Activated CD4-positive, alpha-beta T cell treated with anti-CD3 and anti-CD28 coated beads, Interleukin-2, amount 10 ng/mL, durations not matched to agents 7 days and 5 days (primary cell): ENCODE results near the gene AGPAT4. TPM values are rescaled to one million over a fixed set of nuclear protein-coding genes. Genes with fewer than 3 reads are reported as not detected.

ENCODE experiments used
- CTCF ChIA-PET: fragments of 350-600 bp; sonication (Branson Sonifier 250); formaldehyde crosslinking; loops from one replicate; lab custom pipeline; 2021; ENCODE audit warnings: antibody characterized with exemption; lab: Charles Lee
- POLR2A ChIA-PET: fragments of 350-600 bp; sonication (Branson Sonifier 250); formaldehyde crosslinking; loops from one replicate; lab custom pipeline; 2021; ENCODE audit warnings: antibody characterized with exemption; lab: Charles Lee
- DNase-seq: peaks from one replicate; pipeline ENCODE4 v3.0.0-alpha.2; 2020
- H3K27ac Mint-ChIP-seq: one replicate; pipeline ENCODE4 v1.8.0; 2021; ENCODE audit warnings: mild to moderate bottlenecking, moderate library complexity, mixed read lengths
- H3K27me3 Mint-ChIP-seq: one replicate; pipeline ENCODE4 v1.8.0; 2021; ENCODE audit warnings: mixed read lengths
- H3K36me3 Mint-ChIP-seq: one replicate; pipeline ENCODE4 v1.8.0; 2021; ENCODE audit warnings: low read depth, mixed read lengths
- H3K4me1 Mint-ChIP-seq: one replicate; pipeline ENCODE4 v1.8.0; 2021; ENCODE audit warnings: mixed read lengths
- H3K4me3 Mint-ChIP-seq: one replicate; pipeline ENCODE4 v1.8.0; 2021; ENCODE audit warnings: mild to moderate bottlenecking, moderate library complexity, mixed read lengths
- H3K9me3 Mint-ChIP-seq: one replicate; pipeline ENCODE4 v1.8.0; 2021; ENCODE audit warnings: mixed read lengths
- total RNA-seq, 2 experiments: library from RNA; stranded (reverse); gene quantifications; one replicate each; pipeline ENCODE4 v1.2.3, GENCODE V29; 2021

Gene AGPAT4
- total RNA-seq, 2 experiments from 2014 or later: 8.5 to 8.8 TPM

DNA sequence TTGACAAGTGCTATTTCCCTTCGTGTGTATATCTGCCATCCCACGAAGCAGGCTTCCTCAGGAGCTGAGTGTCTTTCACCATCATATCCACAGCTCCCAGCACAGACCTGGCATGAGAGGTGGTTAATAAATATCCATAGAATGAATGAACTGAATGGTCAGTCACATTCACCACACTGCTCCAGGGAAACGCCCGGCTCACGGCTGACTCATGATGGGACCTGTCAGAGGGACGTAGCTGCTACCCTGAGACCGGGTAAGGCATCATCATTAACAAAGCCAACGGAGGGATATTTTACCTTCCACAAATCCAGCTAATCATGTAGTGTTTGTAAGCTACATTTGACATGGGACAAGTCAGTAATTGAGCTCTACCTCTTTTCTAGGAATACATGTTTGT, 12.5 kb downstream of the AGPAT4 start:
- no peak overlapping the region for H3K4me3 Mint-ChIP-seq
- ChIA-PET POLR2A (no interaction called here), CTCF (no interaction called here)
- no peak overlapping the region for H3K27ac Mint-ChIP-seq
- H3K9me3 Mint-ChIP-seq: no peaks in the 10 kb centered on the region
- H3K36me3 Mint-ChIP-seq: peaks cover 4% of the 10 kb centered on the region
- no peaks in the 10 kb centered on the region for H3K27me3 Mint-ChIP-seq
- no peak for DNase-seq
- H3K4me1 Mint-ChIP-seq: peaks cover 1% of the 10 kb centered on the region

- no peaks in the 10 kb centered on the region for H3K9me3 Mint-ChIP-seq
- peaks cover 4% of the 10 kb centered on the region for H3K36me3 Mint-ChIP-seq
- CTCF ChIA-PET: interaction anchor here (0.6 kb wide), 1 partner anchor 486 kb away, joined by 5 read pairs; no protein-coding TSS in a partner anchor
- no peak overlapping the region for H3K27ac Mint-ChIP-seq
- peaks cover 2% of the 10 kb centered on the region for H3K4me1 Mint-ChIP-seq
- POLR2A ChIA-PET: no interaction called here
- DNase-seq: no peak
- no peaks in the 10 kb centered on the region for H3K27me3 Mint-ChIP-seq
- no peak overlapping the region for H3K4me3 Mint-ChIP-seq
These were observed 14.6 kb downstream of the AGPAT4 start for GRCh38 chr6:161259302-161259701.

- ChIA-PET POLR2A (no interaction called here), CTCF (interaction anchor here (0.7 kb wide), 3 partner anchors 24 to 186 kb away, joined by 3 to 5 read pairs (median 4); no protein-coding TSS in a partner anchor)
- no peaks in the 10 kb centered on the region for H3K27me3 Mint-ChIP-seq
- DNase-seq: no peak
- H3K36me3 Mint-ChIP-seq: peaks cover 4% of the 10 kb centered on the region
- H3K9me3 Mint-ChIP-seq: no peaks in the 10 kb centered on the region
- no peak overlapping the region for H3K27ac Mint-ChIP-seq
- no peak overlapping the region for H3K4me3 Mint-ChIP-seq
- peaks cover 2% of the 10 kb centered on the region for H3K4me1 Mint-ChIP-seq
These were observed 15.9 kb downstream of the AGPAT4 start for GRCh38 chr6:161257793-161258457.

DNA sequence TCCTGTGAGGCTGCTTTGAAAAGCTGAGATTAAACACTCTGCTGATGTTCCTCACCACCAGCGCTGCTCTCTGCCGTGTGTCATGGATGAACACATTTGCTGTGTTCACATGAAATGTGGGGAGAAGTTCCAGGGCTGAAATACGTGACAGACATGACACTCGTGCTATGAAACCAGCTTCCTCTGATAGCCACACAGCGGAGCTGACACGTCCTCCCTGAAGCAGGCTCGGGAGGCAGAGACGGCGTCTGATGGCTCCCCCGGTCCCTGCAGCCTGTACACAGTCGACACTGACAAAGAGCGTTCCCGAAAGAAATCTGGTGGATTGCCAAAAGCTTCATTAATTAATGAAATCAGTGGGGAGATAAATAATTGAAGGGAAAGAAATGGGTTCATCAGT, 17.5 kb downstream of the AGPAT4 start:
- Mint-ChIP-seq H3K27me3 (no peaks in the 10 kb centered on the region), H3K4me3 (no peak overlapping the region), H3K36me3 (peaks cover 4% of the 10 kb centered on the region), H3K9me3 (no peaks in the 10 kb centered on the region), H3K27ac (no peak overlapping the region), H3K4me1 (peaks cover 2% of the 10 kb centered on the region)
- POLR2A ChIA-PET: no interaction called here
- DNase-seq: no peak
- CTCF ChIA-PET: no interaction called here

- no peak for DNase-seq
- Mint-ChIP-seq H3K9me3 (no peaks in the 10 kb centered on the region), H3K4me3 (no peak overlapping the region), H3K4me1 (peaks cover 2% of the 10 kb centered on the region), H3K36me3 (no peaks in the 10 kb centered on the region), H3K27ac (no peak overlapping the region), H3K27me3 (no peaks in the 10 kb centered on the region)
- CTCF ChIA-PET: no interaction called here
- POLR2A ChIA-PET: no interaction called here
These were observed 18.3 kb downstream of the AGPAT4 start for GRCh38 chr6:161255518-161255917.

- no peaks in the 10 kb centered on the region for H3K27me3 Mint-ChIP-seq
- no peak overlapping the region for H3K27ac Mint-ChIP-seq
- POLR2A ChIA-PET: no interaction called here
These were observed 19.2 kb downstream of the AGPAT4 start for GRCh38 chr6:161254464-161255253.

GRCh38 chr6:161254126-161254463, 19.8 kb downstream of the AGPAT4 start:
- no peak overlapping the region for H3K4me3 Mint-ChIP-seq
- H3K27ac Mint-ChIP-seq: no peak overlapping the region
- ChIA-PET POLR2A (no interaction called here), CTCF (no interaction called here)
- peaks cover 2% of the 10 kb centered on the region for H3K4me1 Mint-ChIP-seq
- no peaks in the 10 kb centered on the region for H3K27me3 Mint-ChIP-seq
- H3K36me3 Mint-ChIP-seq: no peaks in the 10 kb centered on the region
- DNase-seq: no peak
- no peaks in the 10 kb centered on the region for H3K9me3 Mint-ChIP-seq

More at GRCh38 chr6:161254464-161255253, 19.2 kb downstream of the AGPAT4 start:
- no peak for DNase-seq
- Mint-ChIP-seq H3K36me3 (no peaks in the 10 kb centered on the region), H3K4me3 (no peak overlapping the region), H3K9me3 (no peaks in the 10 kb centered on the region), H3K4me1 (peaks cover 2% of the 10 kb centered on the region)
- CTCF ChIA-PET: no interaction called here

DNA sequence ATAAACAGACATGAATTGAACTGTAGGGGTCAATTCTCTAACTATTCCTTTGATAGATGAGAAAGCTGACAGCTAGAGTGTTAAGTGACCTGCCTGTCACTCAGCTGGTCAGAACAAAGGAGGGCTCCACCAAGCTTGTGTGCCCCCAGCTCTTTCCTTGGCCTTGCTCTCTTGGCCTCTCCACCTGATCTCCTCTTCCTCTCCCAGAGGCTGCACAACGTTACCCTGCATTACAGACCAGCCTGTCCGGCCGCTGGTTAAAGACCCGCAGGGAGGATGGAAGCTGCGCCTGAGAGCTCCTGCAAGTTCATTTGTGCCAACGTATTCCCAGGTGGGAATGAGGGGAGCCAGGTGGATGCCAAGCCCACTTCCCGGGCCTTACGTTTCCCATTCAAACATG, 22.5 kb downstream of the AGPAT4 start:
- H3K4me1 Mint-ChIP-seq: peaks cover 2% of the 10 kb centered on the region
- H3K36me3 Mint-ChIP-seq: peaks cover 2% of the 10 kb centered on the region
- no peaks in the 10 kb centered on the region for H3K27me3 Mint-ChIP-seq
- CTCF ChIA-PET: interaction anchor here (0.9 kb wide), 1 partner anchor 10 kb away, joined by 7 read pairs; no protein-coding TSS in a partner anchor
- no peak overlapping the region for H3K27ac Mint-ChIP-seq
- POLR2A ChIA-PET: no interaction called here
- no peaks in the 10 kb centered on the region for H3K9me3 Mint-ChIP-seq
- H3K4me3 Mint-ChIP-seq: no peak overlapping the region
- no peak for DNase-seq

DNA sequence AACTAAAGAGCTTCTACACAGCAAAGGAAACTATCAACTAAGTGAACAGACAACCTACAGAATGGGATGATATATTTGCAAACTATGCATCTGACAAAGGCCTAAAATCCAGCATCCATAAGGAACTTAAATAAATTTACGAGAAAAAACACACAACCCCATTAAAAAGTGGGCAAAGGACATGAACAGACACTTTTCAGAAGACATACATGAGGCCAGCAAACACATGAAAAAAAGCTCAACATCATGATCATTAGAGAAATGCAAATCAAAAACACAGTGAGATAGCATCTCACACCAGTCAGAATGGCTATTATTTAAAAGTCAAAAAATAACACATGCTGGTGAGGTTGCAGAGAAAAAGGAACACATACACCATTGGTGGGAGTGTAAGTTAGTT, 24.5 kb downstream of the AGPAT4 start:
- Mint-ChIP-seq H3K27me3 (no peaks in the 10 kb centered on the region), H3K4me1 (no peaks in the 10 kb centered on the region), H3K36me3 (peaks cover 2% of the 10 kb centered on the region), H3K4me3 (no peak overlapping the region), H3K27ac (no peak overlapping the region), H3K9me3 (no peaks in the 10 kb centered on the region)
- CTCF ChIA-PET: no interaction called here
- POLR2A ChIA-PET: no interaction called here
- DNase-seq: no peak

DNA sequence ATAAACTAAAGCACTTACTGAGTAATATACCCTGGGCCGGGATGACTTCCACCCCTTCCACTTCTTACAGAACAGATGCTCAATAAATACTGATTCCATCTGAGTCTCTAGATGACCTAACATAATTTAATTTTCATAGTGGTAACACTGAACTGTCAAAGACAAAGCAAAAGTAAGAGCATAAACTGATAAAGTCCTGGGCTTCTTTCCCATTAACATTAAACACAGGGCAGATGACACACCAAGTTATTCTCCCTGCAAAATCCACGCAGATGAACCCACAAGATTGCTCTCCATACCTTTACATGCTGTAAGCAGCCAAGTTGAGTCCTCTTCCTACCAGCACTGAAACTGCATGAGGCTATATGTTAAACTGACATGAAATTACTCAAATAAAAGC, 27.1 kb downstream of the AGPAT4 start:
- Mint-ChIP-seq H3K4me3 (no peak overlapping the region), H3K4me1 (peaks cover 5% of the 10 kb centered on the region), H3K36me3 (peaks cover 2% of the 10 kb centered on the region), H3K9me3 (no peaks in the 10 kb centered on the region), H3K27ac (no peak overlapping the region), H3K27me3 (no peaks in the 10 kb centered on the region)
- no peak for DNase-seq
- ChIA-PET POLR2A (no interaction called here), CTCF (no interaction called here)

DNA sequence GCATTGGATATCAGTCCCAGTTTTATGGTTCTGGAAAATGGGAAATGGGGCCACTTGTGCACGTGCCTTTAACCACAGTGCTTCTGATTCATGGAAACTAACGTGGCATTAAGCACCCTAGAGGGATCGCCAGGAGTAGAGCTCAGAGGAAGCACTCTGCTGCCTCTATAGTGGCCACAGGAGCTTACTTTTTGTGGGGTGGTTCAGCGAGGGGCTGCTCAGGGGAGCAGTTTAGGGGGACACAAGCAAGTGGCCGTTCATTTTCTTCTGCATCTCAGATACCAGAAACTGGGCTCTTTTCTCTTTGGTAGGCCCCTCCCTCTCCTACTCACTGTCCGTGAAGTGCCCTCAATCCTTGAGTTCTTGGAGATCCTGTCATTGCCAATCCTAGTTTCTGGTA, 28.5 kb downstream of the AGPAT4 start:
- peaks cover 2% of the 10 kb centered on the region for H3K36me3 Mint-ChIP-seq
- ChIA-PET CTCF (no interaction called here), POLR2A (no interaction called here)
- no peaks in the 10 kb centered on the region for H3K27me3 Mint-ChIP-seq
- no peak overlapping the region for H3K4me3 Mint-ChIP-seq
- no peak for DNase-seq
- peaks cover 5% of the 10 kb centered on the region for H3K4me1 Mint-ChIP-seq
- no peaks in the 10 kb centered on the region for H3K9me3 Mint-ChIP-seq
- H3K27ac Mint-ChIP-seq: no peak overlapping the region

- no peak overlapping the region for H3K27ac Mint-ChIP-seq
- H3K4me1 Mint-ChIP-seq: peaks cover 5% of the 10 kb centered on the region
- H3K4me3 Mint-ChIP-seq: no peak overlapping the region
- no peaks in the 10 kb centered on the region for H3K9me3 Mint-ChIP-seq
- ChIA-PET CTCF (interaction anchor here (1.7 kb wide), 1 partner anchor 10 kb away, joined by 4 read pairs; no protein-coding TSS in a partner anchor), POLR2A (no interaction called here)
- no peaks in the 10 kb centered on the region for H3K27me3 Mint-ChIP-seq
- DNase-seq: no peak
- H3K36me3 Mint-ChIP-seq: peaks cover 2% of the 10 kb centered on the region
These were observed 29.1 kb downstream of the AGPAT4 start for GRCh38 chr6:161244725-161245124.
